ENCODE measurements around the gene GRPEL1.

DNA sequence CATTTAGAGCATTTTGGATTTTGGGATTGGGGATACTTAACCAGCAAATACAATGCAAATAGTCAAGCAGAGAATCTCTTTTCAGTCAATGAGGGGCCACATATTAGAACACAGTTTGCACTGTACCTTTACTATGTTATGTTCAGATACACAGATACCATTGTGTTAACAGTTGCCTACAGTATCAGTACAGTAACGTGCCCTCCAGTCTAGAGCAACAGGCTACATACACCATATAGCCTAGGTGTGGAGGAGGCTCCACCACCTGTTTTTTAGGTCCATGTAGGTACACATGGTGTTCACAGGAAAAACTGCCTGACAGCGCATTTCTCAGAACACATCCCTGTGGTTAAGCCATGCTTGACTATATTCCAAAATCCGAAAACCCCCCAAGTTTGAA is 9.1 kb downstream of the GRPEL1 start:
- TF ChIP-seq, protein P1, sequence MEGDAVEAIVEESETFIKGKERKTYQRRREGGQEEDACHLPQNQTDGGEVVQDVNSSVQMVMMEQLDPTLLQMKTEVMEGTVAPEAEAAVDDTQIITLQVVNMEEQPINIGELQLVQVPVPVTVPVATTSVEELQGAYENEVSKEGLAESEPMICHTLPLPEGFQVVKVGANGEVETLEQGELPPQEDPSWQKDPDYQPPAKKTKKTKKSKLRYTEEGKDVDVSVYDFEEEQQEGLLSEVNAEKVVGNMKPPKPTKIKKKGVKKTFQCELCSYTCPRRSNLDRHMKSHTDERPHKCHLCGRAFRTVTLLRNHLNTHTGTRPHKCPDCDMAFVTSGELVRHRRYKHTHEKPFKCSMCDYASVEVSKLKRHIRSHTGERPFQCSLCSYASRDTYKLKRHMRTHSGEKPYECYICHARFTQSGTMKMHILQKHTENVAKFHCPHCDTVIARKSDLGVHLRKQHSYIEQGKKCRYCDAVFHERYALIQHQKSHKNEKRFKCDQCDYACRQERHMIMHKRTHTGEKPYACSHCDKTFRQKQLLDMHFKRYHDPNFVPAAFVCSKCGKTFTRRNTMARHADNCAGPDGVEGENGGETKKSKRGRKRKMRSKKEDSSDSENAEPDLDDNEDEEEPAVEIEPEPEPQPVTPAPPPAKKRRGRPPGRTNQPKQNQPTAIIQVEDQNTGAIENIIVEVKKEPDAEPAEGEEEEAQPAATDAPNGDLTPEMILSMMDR (conservative IDR thresholded peaks at IDR 0.05; ENCODE audit: low read depth, low read length): no peak
- no peak for TF ChIP-seq USF2 (IDR thresholded peaks at IDR 0.05; ENCODE audit: low read depth, low read length)
- no peak for TF ChIP-seq FOS (IDR thresholded peaks at IDR 0.05; ENCODE audit: low read depth, low read length)
- no peak for TF ChIP-seq MXI1 (IDR thresholded peaks at IDR 0.05; ENCODE audit: borderline replicate concordance, low read depth, low read length)
- TF ChIP-seq SMC3 (IDR thresholded peaks at IDR 0.05; ENCODE audit: low read depth, low read length): no peak
- TF ChIP-seq RAD21 (IDR thresholded peaks at IDR 0.05; ENCODE audit: low read length): no peak
- no peak for TF ChIP-seq RCOR1 (IDR thresholded peaks at IDR 0.05; ENCODE audit: insufficient replicate concordance, low read length)
- no peak for TF ChIP-seq CEBPB (IDR thresholded peaks at IDR 0.05; ENCODE audit: low read depth, low read length)

Data from IMR-90 (cell line).